HG03108 (cell line): ENCODE measurements around the gene C10orf67.
"Not testable (repeated sequence)": the region's sequence is repeated elsewhere in the genome, so short reads cannot be mapped to it uniquely, and the experiment has no call there.

ENCODE experiments used
- ATAC-seq: cut with Tn5 transposase; IDR thresholded peaks from one replicate; pipeline ENCODE4 v1.9.1; 2021; ENCODE audit warnings: moderate library complexity; ENCODE audit not compliant: unreplicated experiment

C10orf67 gene

DNA sequence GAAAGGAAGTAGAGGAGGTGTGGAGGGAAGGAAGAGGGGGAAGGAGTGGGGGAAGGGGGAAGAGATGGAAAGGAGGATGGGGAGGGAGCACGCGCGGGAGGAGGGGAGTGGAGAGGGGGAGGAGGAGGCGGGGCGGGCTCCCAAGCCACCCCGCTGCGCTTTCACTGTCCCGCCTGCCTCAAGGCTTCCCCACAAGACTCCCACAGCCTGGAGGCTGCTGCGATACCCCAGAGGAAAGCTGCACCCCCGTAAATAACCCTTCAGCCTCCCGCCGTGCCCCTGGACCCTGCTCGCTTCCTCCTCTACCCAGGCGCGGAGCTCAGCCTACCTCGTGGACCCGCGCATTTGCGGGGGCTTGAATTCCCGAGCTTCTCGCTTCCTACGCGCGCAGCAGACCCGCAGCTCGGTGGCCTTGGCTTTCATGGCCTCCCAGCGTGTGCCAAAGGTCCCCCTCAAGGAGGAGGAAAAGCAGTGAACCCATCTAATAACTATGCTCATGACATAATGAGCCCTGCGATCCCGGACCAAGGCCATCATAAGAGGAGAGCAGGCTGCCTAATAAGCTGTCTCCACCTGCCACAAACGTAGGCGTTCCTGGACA is at the start of gene C10orf67:
Gene C10orf67, minus strand, starts transcription at position 557 of the 601 bp plus-strand sequence. Its CDS starts 23 bp downstream, at position 534.
- no peak for ATAC-seq

DNA sequence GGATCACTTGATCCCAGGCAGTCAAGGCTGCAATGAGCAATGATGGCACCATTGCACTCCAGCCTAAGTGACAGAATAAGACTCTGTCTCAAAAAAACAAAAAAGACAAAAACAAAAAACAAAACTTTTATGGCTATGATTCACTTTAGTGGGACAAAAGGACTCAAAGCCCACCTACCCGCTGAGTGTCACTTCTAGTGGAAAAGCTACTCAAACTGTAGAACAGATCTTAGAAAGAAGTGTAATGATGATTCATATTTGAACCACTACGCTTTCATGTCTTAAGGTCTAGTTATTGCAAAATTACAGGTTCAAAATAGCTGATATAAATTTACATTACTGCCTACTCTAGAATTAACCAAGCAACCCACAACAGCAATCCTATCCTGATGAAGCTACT is 47.2 kb upstream of the C10orf67 start:
- ATAC-seq = no peak

GRCh38 chr10:23390809-23391208 is 46.2 kb upstream of the C10orf67 start:
- ATAC-seq = no peak

- not testable (repeated sequence) for ATAC-seq
These were observed 45.8 kb upstream of the C10orf67 start for GRCh38 chr10:23390408-23390807.

GRCh38 chr10:23387516-23387915 is 42.9 kb upstream of the C10orf67 start:
- ATAC-seq = not testable (repeated sequence)

DNA sequence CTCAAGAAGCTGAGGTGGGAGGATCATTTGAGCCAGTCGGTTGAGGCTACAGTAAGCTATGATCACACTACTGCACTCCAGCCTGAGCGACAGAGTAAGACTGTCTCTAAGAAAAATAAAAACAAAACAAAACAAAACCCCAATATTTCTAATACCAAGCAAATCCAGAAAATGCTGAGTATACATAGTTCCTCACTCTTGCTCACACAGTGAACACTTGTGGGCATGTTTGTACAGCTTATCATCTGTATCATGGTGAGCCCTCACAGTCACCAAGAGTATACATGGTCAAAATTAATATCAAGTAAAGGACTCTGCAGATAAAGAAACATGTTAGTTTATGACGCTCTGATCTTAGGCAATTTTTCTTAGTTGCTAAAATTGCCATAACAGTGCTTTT is 41.5 kb upstream of the C10orf67 start:
- no peak for ATAC-seq

- no peak for ATAC-seq
These were observed 39.8 kb upstream of the C10orf67 start for GRCh38 chr10:23384364-23384763.

DNA sequence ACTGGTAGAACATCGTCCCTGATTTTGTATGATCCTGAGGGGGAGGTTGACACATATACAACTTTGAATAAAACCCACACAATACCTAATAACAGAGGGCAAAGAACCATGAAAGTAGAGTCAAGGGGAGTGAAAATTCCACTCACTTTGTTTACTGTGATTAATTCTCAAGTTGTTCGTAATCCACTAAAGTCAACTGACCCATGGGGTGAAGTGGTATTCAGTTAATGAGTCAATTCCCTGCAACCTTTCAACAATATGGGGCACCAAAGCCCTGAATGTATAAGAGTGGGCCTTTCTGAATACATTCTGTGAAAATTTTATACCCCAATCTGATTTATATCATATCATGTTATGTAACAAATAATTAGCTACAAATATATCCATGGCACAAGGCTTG is 39.0 kb upstream of the C10orf67 start:
- ATAC-seq = no peak

- no peak for ATAC-seq
These were observed 36.9 kb upstream of the C10orf67 start for GRCh38 chr10:23381298-23382040.

DNA sequence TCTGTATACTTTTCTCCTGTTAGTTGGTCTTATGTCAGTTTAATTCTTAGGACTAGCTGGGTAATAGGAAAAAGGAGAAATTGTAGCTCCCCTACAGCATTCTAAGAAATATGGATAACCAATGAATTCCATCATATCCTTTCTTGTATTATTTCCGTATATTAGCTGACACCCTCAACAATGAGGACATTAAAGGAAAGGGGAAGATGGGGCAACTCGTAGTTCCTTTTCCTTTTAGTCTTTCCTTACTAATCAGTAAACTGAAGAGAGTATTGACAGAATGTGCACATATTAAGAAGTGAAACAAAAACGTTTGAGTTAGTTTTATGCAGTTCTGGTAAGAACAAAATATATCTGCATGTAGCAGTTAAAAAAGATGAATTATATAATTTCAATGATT is 35.1 kb upstream of the C10orf67 start:
- no peak for ATAC-seq

DNA sequence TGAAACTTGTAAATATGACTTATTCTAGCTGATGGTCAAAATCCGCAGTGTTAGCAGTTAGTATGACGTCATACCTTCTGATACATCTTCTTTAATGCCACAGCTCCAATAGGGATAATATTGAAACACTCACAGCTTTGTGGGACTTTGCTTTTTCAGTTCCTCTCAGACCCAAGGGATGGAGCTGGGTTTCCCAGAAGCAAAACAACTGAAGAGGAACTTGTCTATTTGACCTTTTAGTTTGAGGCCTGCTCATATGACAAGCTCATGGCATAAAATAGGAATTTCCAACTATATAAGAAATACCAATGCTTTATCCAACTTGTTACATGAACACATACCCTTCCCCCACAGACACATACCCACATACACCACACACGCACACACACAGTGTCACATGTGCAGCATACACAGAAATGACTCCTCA is 31.6 kb upstream of the C10orf67 start:
- no peak for ATAC-seq

DNA sequence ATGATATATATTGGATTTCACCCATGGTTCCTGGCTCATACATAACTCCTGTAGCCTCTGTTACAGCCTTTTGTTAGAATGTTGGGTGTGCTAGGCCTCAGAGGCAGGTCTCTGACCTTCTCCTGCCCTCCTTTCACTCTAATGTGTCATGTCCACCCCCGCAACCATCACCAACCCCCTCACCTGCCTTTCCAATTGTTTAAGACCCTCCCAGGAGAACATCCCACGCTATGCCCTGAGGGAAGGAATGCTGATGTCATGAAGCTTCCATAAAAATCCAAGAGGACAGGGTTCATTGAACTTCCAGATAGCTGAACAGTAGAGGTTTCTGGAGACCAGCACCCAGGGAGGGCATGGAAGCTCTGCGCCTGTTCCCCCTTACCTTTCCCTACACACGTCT is 30.8 kb upstream of the C10orf67 start:
- no peak for ATAC-seq

- no peak for ATAC-seq
These were observed 28.6 kb upstream of the C10orf67 start for GRCh38 chr10:23373156-23373555.

GRCh38 chr10:23371073-23371472 is 26.5 kb upstream of the C10orf67 start:
- ATAC-seq = no peak

DNA sequence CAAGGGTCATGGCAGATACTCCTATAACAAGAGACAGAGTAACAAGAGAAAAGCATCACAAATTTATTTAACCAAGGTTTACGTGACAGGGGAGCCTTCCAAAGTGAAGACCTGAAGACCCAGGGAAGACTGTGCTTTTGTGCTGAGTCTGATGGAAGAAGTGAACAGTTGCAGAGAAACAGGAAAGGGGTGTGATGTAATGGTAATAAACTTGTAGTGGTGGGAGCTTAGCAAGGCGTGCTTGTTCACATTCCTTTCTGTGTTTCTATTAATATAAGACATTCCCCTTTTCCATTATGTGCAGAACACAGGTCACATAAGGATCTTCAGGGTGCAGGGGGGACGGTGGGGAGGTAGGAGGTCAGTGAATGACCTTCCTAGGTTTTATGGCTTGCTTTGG is 25.5 kb upstream of the C10orf67 start:
- no peak for ATAC-seq

- ATAC-seq = peak; percentile 82
These were observed 24.4 kb upstream of the C10orf67 start for GRCh38 chr10:23368816-23369640.

DNA sequence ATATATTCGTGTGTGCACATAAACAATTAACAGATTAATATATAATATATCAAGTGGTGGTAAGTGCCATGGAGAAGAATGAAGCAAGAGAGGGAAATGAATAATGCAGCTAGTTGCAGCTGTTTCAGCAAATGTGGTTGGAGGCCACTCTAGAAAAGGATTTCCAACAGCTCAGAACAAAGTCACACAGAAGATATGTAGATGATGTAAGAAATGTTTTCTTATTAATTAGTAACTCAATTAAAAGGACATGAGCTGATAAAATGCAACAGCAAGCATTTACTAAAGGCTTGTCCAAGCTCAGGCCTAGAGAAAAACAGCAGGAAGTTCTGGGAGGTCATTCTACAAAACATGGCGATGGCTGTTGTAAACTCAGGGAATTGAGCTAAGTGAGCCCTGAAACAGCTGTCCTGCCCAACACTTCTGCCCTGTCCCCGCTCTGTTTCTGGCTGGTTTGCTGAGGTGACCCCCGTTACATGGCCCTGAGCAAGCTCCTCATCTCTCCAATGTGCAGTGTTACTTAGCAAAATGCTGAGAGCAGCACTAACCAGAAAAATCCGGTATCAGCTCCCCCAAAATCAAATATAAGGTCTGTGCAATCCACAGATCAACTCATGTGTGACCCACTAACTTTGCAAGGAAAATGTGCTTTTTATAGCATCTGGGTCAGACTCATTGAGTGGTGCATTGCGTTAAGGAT is 23.4 kb upstream of the C10orf67 start:
- ATAC-seq = peak; percentile 8

GRCh38 chr10:23365417-23366030 is 20.9 kb upstream of the C10orf67 start:
- ATAC-seq = not testable (repeated sequence)

DNA sequence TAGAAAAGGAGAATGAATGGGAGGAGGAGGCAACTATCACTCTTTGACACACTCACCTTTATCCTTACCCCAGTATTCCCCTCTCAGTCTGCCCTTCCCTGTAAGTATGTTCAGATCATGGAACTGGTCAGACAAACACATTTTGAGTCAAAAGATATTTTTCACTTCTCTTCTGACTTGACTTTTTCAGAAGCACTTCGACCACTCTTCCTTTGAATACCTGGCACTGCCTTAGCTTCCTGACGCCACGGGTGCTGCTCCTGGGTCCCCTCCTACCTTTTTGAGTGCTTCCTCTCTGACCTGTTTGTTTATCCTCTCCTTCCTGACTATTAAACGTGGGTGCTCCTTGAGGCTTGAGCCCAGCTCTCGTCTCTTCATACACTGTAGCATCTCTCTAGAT is 19.8 kb upstream of the C10orf67 start:
- no peak for ATAC-seq

DNA sequence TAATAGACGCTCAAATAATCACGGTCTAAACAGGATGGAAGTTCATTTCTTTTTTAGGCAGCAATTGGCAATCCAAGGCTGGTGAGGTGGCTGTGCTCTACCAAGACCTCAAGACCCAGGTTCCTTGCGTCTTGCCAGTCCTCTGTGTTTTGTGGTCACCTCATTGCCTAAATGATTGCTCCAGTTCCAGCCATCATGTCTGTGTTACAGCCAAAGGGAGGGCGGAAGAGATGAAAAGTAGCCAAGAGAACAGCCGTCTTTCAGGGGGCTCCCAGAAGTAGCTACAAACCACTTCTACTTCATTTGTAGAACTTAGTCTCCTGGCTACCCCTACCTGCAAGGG is 19.2 kb upstream of the C10orf67 start:
- no peak for ATAC-seq
